Stimulated activated CD4-positive, alpha-beta T cell treated with anti-CD3 and anti-CD28 coated beads, Interleukin-2, amount 100 ng/mL, for 4 hours (primary cell): ENCODE results near the gene MT3.

Experiments used
- DNase-seq: peaks from one replicate; pipeline ENCODE4 v3.0.0-alpha.2; 2020; ENCODE audit warnings: low read depth

Gene MT3

GRCh38 chr16:56631197-56631596, 41.9 kb downstream of the MT3 start:
- no peak for DNase-seq

- no peak for DNase-seq
Observed at GRCh38 chr16:56631832-56632155, 42.5 kb downstream of the MT3 start.

GRCh38 chr16:56632156-56632847, 43.0 kb downstream of the MT3 start, which contains the start of gene MT1M:
Gene MT1M (plus strand): TSS chr16:56632659. CDS start chr16:56632732, 73 bp downstream.
- no peak for DNase-seq

GRCh38 chr16:56632848-56633365, 43.6 kb downstream of the MT3 start:
- no peak for DNase-seq

- no peak for DNase-seq
Observed at GRCh38 chr16:56633535-56633934, 44.2 kb downstream of the MT3 start.

- no peak for DNase-seq
Observed at GRCh38 chr16:56634715-56635440, 45.5 kb downstream of the MT3 start.

GRCh38 chr16:56635441-56635967, 46.2 kb downstream of the MT3 start:
- DNase-seq: no peak

- no peak for DNase-seq
Observed at GRCh38 chr16:56636616-56637413, 47.5 kb downstream of the MT3 start.

- no peak for DNase-seq
Observed at GRCh38 chr16:56637814-56638750, 48.8 kb downstream of the MT3 start, which contains the start of gene MT1A. Gene MT1A (plus strand): TSS chr16:56638666. CDS start chr16:56638739, 73 bp downstream.

GRCh38 chr16:56639045-56639444, 49.7 kb downstream of the MT3 start:
- DNase-seq: no peak

- no peak for DNase-seq
Observed at GRCh38 chr16:56640076-56640475, 50.7 kb downstream of the MT3 start.
